K562 (cell line): Measurements from ENCODE around the gene ZKSCAN3. TPM values are rescaled to one million over a fixed set of nuclear protein-coding genes. Genes with fewer than 3 reads are reported as not detected.

Experiments used
- CBX3 ChIP-seq, 2 experiments: IDR thresholded peaks; 1 replicate in 1 of 2; 2 replicates in 1 of 2; pipeline ENCODE4 v1.6.1; 2012; ENCODE audit warnings: inconsistent platforms in 2 of 2, low read length in 2 of 2, borderline replicate concordance in 1 of 2, control low read depth in 1 of 2
- CHD2 ChIP-seq: IDR thresholded peaks from 2 replicates; pipeline ENCODE4 v1.6.1; 2011; ENCODE audit warnings: low read depth, low read length
- FOXA3 ChIP-seq, 2 experiments: fragments of 450-650 bp in 1 of 2; sonication (generic) in 1 of 2; formaldehyde crosslinking; IDR thresholded peaks in 1 of 2; conservative IDR thresholded peaks in 1 of 2; 2 replicates each; pipeline versions ENCODE4 v1.4.0 to v1.8.0; 2020 to 2022; ENCODE audit warnings: mild to moderate bottlenecking in 2 of 2, missing genetic modification reagents in 1 of 2
- GTF2A2 ChIP-seq: IDR thresholded peaks from 2 replicates; pipeline ENCODE4 v1.6.1; 2016; ENCODE audit warnings: mild to moderate bottlenecking, missing genetic modification characterization, missing compliant biosample characterization
- MYBL2 ChIP-seq, 2 experiments: fragments of 450-650 bp in 1 of 2; sonication (generic) in 1 of 2; formaldehyde crosslinking in 1 of 2; IDR thresholded peaks; 2 replicates each; pipeline versions ENCODE4 v1.6.1 to v1.8.1; 2017 to 2022; ENCODE audit warnings: borderline replicate concordance in 1 of 2, inconsistent platforms in 1 of 2, low read depth in 1 of 2, mild to moderate bottlenecking in 1 of 2, missing genetic modification reagents in 1 of 2, moderate library complexity in 1 of 2
- PTTG1 ChIP-seq: fragments of 450-650 bp; IDR thresholded peaks from 2 replicates; pipeline ENCODE4 v1.6.1; 2016; ENCODE audit warnings: low read depth, mild to moderate bottlenecking, missing genetic modification characterization, missing compliant biosample characterization
- RFX1 ChIP-seq: fragments of 450-650 bp; IDR thresholded peaks from 2 replicates; pipeline ENCODE4 v1.6.1; 2016; ENCODE audit warnings: mild to moderate bottlenecking, moderate library complexity
- SIRT6 ChIP-seq: IDR thresholded peaks from one replicate; pipeline ENCODE4 v1.6.1; 2012; ENCODE audit warnings: low read depth, mild to moderate bottlenecking, control low read depth, inconsistent platforms, low read length, moderate library complexity
- SMAD4 ChIP-seq: fragments of 250-450 bp; sonication (Bioruptor Pico); conservative IDR thresholded peaks from 2 replicates; pipeline ENCODE4 v1.8.0; 2021; ENCODE audit warnings: inconsistent platforms, mild to moderate bottlenecking, moderate library complexity
- SNRNP70 ChIP-seq: fragments of 200-400 bp; formaldehyde crosslinking; optimal IDR thresholded peaks from 2 replicates; pipeline ENCODE3; 2017; ENCODE audit warnings: low read depth, low read length
- SUPT5H ChIP-seq: fragments of 450-650 bp; IDR thresholded peaks from 2 replicates; pipeline ENCODE4 v1.6.1; 2016
- TAF7 ChIP-seq: fragments of 450-650 bp; IDR thresholded peaks from 2 replicates; pipeline ENCODE4 v1.6.1; 2016; ENCODE audit warnings: missing genetic modification characterization, missing compliant biosample characterization
- XRCC4 ChIP-seq: IDR thresholded peaks from one replicate; pipeline ENCODE4 v1.6.1; 2011; ENCODE audit not compliant: insufficient read depth, insufficient read length; ENCODE audit errors: extremely low read depth
- ZFP30 ChIP-seq: fragments of 250-450 bp; sonication (Bioruptor Pico); IDR thresholded peaks from 2 replicates; pipeline ENCODE4 v1.8.0; 2022; ENCODE audit warnings: moderate library complexity, mild to moderate bottlenecking, inconsistent platforms, borderline replicate concordance
- ZNF444 ChIP-seq: fragments of 250-450 bp; sonication (Bioruptor Pico); IDR thresholded peaks from 2 replicates; pipeline ENCODE4 v1.4.0; 2020; ENCODE audit warnings: mild to moderate bottlenecking, moderate library complexity
- polyA plus RNA-seq, 8 experiments: library from polyadenylated mRNA; depleted of rRNA in 4 of 8; stranded (reverse) in 5 of 8; unstranded in 3 of 8; fragments of >200 nt; fragmentation: Nextera tagmentation in 2 of 8; fragmentation: Illumina TruSeq in 1 of 8; extraction: Ambion mirVana in 2 of 8; extraction: Trizol in 1 of 8; gene quantifications; 2 replicates each; pipeline versions ENCODE4 v1.2.1 to v1.2.3, GENCODE V29; 2011 to 2014; ENCODE audit warnings: inconsistent platforms in 1 of 8, missing spikeins in 1 of 8
- total RNA-seq, 7 experiments: library from RNA; depleted of rRNA in 6 of 7; stranded (reverse); fragments of >200 nt in 6 of 7; fragmentation: Illumina TruSeq in 2 of 7; extraction: Trizol in 2 of 7; gene quantifications; 2 replicates each; pipeline versions ENCODE4 v1.2.1 to v1.2.3, GENCODE V29; 2011 to 2021; ENCODE audit warnings: low replicate concordance in 1 of 7
- TF ChIP-seq, protein P1 (sequence below): sonication (generic); formaldehyde crosslinking; IDR thresholded peaks from 2 replicates; pipeline ENCODE4 v1.9.0; 2022; ENCODE audit warnings: mild to moderate bottlenecking, missing genetic modification reagents
- TF ChIP-seq, protein P2 (sequence below), 2 experiments: IDR thresholded peaks; 2 replicates each; pipeline ENCODE4 v1.6.1; 2011; ENCODE audit warnings: borderline replicate concordance in 1 of 2, control low read depth in 1 of 2, low read depth in 1 of 2, low read length in 1 of 2, mild to moderate bottlenecking in 1 of 2, mixed read lengths in 1 of 2, moderate library complexity in 1 of 2; ENCODE audit not compliant: insufficient read depth in 1 of 2, insufficient read length in 1 of 2, poor library complexity in 1 of 2, severe bottlenecking in 1 of 2; ENCODE audit errors: extremely low read depth in 1 of 2
- TF ChIP-seq, protein P3 (sequence below): fragments of 250-450 bp; sonication (Bioruptor Pico); IDR thresholded peaks from 2 replicates; pipeline ENCODE4 v1.5.1; 2021; ENCODE audit warnings: mild to moderate bottlenecking
- TF ChIP-seq, protein P4 (sequence below): fragments of 250-450 bp; sonication (Bioruptor Pico); IDR thresholded peaks from 2 replicates; pipeline ENCODE4 v1.5.0; 2020; ENCODE audit warnings: mild to moderate bottlenecking

Gene ZKSCAN3
- total and polyA plus RNA-seq, 9 of the 15 experiments (the other 6 are each of a cell fraction or from before 2014, with no cell fraction given), result 3.0 to 12.4 (median 10.2) TPM

DNA sequence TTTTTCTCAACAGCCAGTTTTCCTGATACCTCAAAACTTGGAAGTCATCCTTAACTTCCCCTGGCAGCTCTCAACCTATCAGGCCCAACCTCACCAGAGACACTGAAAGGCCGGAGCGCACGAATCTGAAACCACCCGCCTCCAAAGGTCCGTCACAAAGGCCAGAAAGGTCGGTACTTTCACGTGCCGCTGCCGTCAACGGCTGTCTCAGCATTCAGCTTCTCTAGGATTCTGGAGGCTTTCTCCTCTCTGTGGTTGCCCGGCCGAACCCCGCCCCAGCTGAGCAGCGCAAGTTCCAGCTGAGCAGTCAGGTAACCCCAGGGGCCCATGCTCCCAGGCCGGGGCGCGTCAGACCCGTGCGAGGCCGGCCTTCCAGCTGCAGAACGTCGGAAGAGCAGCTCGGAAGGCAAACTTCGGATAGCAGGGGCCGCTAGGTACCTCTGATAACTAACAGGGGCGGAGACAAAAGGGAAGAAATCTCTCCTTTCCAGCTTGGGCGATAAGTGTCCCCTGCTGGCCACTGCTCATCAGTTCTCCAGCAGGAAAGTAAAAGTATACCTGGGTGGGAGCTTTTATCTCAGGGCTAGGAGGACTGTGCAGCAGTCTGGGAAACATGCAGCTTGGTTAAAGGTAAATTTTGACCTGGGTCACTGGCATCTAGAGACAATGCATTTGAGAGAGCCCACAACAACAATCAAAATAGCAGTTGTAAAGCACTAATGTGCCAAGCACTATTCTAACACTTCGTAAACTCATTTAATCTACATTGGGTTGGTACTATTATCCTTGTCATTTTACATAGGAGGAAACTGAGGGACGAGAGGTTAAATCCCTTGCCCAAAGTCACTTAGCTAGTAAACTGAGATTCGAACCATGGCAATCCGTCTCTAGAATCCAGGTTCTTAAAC, 33.7 kb downstream of the ZKSCAN3 start (continued):
- TF ChIP-seq PTTG1, result no peak
- no peak for TF ChIP-seq XRCC4
- TF ChIP-seq, protein P1, sequence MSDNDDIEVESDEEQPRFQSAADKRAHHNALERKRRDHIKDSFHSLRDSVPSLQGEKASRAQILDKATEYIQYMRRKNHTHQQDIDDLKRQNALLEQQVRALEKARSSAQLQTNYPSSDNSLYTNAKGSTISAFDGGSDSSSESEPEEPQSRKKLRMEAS (CRISPR knock-in tag), result peak; percentile 75
- TF ChIP-seq CBX3 (IDR thresholded peaks at IDR 0.05; ENCODE audit: borderline replicate concordance in 1 of 2, low read length in 2 of 2), result peak in 1 of 2 experiments; percentile 88; a peak in 1 of 3 replicates
- TF ChIP-seq SUPT5H, result peak; percentile 26; the same call in 1 of the 2 replicates
- TF ChIP-seq, protein P2, sequence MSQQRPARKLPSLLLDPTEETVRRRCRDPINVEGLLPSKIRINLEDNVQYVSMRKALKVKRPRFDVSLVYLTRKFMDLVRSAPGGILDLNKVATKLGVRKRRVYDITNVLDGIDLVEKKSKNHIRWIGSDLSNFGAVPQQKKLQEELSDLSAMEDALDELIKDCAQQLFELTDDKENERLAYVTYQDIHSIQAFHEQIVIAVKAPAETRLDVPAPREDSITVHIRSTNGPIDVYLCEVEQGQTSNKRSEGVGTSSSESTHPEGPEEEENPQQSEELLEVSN (IDR thresholded peaks at IDR 0.05; ENCODE audit: borderline replicate concordance in 1 of 2, extremely low read depth in 1 of 2, insufficient read depth in 1 of 2, insufficient read length in 1 of 2, low read depth in 1 of 2, low read length in 1 of 2, poor library complexity in 1 of 2, severe bottlenecking in 1 of 2), result peak; percentile 79 to 91
- peak; percentile 88 for TF ChIP-seq MYBL2 (IDR thresholded peaks at IDR 0.05; ENCODE audit: low read depth)
- TF ChIP-seq MYBL2 (CRISPR knock-in tag; IDR thresholded peaks at IDR 0.05; ENCODE audit: borderline replicate concordance), result no peak
- no peak for TF ChIP-seq RFX1
- TF ChIP-seq ZNF444 (CRISPR knock-in tag), result no peak
- TF ChIP-seq, protein P3, sequence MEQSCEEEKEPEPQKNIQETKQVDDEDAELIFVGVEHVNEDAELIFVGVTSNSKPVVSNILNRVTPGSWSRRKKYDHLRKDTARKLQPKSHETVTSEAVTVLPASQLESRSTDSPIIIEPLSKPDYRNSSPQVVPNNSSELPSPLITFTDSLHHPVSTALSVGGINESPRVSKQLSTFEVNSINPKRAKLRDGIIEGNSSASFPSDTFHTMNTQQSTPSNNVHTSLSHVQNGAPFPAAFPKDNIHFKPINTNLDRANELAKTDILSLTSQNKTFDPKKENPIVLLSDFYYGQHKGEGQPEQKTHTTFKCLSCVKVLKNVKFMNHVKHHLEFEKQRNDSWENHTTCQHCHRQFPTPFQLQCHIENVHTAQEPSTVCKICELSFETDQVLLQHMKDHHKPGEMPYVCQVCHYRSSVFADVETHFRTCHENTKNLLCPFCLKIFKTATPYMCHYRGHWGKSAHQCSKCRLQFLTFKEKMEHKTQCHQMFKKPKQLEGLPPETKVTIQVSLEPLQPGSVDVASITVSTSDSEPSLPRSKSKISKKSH (CRISPR knock-in tag), result no peak
- no peak for TF ChIP-seq TAF7 (tag)
- no peak for TF ChIP-seq SNRNP70
- TF ChIP-seq FOXA3 (CRISPR knock-in tag; conservative IDR thresholded peaks at IDR 0.05 in 1 of 2, IDR thresholded peaks at IDR 0.05 in 1 of 2), result no peak
- TF ChIP-seq GTF2A2 (tag), result no peak
- TF ChIP-seq, protein P4, sequence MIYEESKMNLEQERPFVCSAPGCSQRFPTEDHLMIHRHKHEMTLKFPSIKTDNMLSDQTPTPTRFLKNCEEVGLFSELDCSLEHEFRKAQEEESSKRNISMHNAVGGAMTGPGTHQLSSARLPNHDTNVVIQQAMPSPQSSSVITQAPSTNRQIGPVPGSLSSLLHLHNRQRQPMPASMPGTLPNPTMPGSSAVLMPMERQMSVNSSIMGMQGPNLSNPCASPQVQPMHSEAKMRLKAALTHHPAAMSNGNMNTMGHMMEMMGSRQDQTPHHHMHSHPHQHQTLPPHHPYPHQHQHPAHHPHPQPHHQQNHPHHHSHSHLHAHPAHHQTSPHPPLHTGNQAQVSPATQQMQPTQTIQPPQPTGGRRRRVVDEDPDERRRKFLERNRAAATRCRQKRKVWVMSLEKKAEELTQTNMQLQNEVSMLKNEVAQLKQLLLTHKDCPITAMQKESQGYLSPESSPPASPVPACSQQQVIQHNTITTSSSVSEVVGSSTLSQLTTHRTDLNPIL (CRISPR knock-in tag), result no peak
- TF ChIP-seq SMAD4 (CRISPR knock-in tag), result 0 out of 2 replicates have a peak, but pooled peaks have one; percentile 43
- 0 out of 2 replicates have a peak, but pooled peaks have one; percentile 12 for TF ChIP-seq CHD2
- TF ChIP-seq ZFP30 (CRISPR knock-in tag), result no peak
- TF ChIP-seq SIRT6, result no peak
